Parathyroid adenoma (tissue), 2 donors: Measurements from ENCODE around the gene PABPN1.
"Not testable (repeated sequence)": the region's sequence is repeated elsewhere in the genome, so short reads cannot be mapped to it uniquely, and the experiment has no call there.

Experiments used
- H2AFZ ChIP-seq: fragments of 300-600 bp; sonication (generic); one replicate; pipeline ENCODE4 v1.7.0; 2017; ENCODE audit warnings: antibody characterized with exemption, mild to moderate bottlenecking
- H3K27ac ChIP-seq: fragments of 300-600 bp; sonication (generic); one replicate; pipeline ENCODE4 v1.7.0; 2017
- H3K27me3 ChIP-seq: fragments of 300-600 bp; sonication (generic); one replicate; pipeline ENCODE4 v1.7.0; 2017; ENCODE audit warnings: low read length; ENCODE audit not compliant: control insufficient read depth, insufficient read depth
- H3K36me3 ChIP-seq: fragments of 300-600 bp; sonication (generic); one replicate; pipeline ENCODE4 v1.7.0; 2017; ENCODE audit warnings: low read length; ENCODE audit not compliant: control insufficient read depth, insufficient read depth
- H3K4me1 ChIP-seq: fragments of 300-600 bp; sonication (generic); one replicate; pipeline ENCODE4 v1.7.0; 2017; ENCODE audit warnings: control low read depth
- H3K4me2 ChIP-seq: fragments of 300-600 bp; sonication (generic); one replicate; pipeline ENCODE4 v1.7.0; 2017; ENCODE audit warnings: low read length
- H3K4me3 ChIP-seq: fragments of 300-600 bp; sonication (generic); one replicate; pipeline ENCODE4 v1.7.0; 2017; ENCODE audit warnings: low read depth, low read length
- H3K79me2 ChIP-seq: fragments of 300-600 bp; sonication (generic); one replicate; pipeline ENCODE4 v1.7.0; 2017; ENCODE audit warnings: control low read depth
- H3K9ac ChIP-seq: fragments of 300-600 bp; sonication (generic); one replicate; pipeline ENCODE4 v1.7.0; 2017; ENCODE audit warnings: mild to moderate bottlenecking
- H3K9me3 ChIP-seq: fragments of 300-600 bp; sonication (generic); one replicate; pipeline ENCODE4 v1.7.0; 2017; ENCODE audit warnings: low read length; ENCODE audit not compliant: control insufficient read depth
- TF ChIP-seq, protein P1 (sequence below): fragments of 300-600 bp; sonication (generic); IDR thresholded peaks from one replicate; pipeline ENCODE4 v1.7.0; 2017; ENCODE audit warnings: antibody characterized with exemption, mild to moderate bottlenecking
- donor health status: primary hyperparathyroidism.

The PABPN1 gene

GRCh38 chr14:23320584-23321571, at the start of gene PABPN1:
Gene PABPN1 (plus strand): TSS chr14:23321457. CDS start chr14:23321470, 13 bp downstream.
- Histone ChIP-seq H3K9me3 (no peaks in the 10 kb centered on the region), H3K36me3 (no peaks in the 10 kb centered on the region), H3K4me1 (peaks cover 12% of the 10 kb centered on the region), H2AFZ (peak within 1 kb of the TSS; percentile 89), H3K27me3 (no peaks in the 10 kb centered on the region), H3K9ac (peak within 1 kb of the TSS; percentile 96), H3K79me2 (peaks cover 7% of the 10 kb centered on the region), H3K4me3 (peak within 1 kb of the TSS; percentile 87), H3K4me2 (peak within 1 kb of the TSS; percentile 93), H3K27ac (peak within 1 kb of the TSS; percentile 93)
- TF ChIP-seq, protein P1, sequence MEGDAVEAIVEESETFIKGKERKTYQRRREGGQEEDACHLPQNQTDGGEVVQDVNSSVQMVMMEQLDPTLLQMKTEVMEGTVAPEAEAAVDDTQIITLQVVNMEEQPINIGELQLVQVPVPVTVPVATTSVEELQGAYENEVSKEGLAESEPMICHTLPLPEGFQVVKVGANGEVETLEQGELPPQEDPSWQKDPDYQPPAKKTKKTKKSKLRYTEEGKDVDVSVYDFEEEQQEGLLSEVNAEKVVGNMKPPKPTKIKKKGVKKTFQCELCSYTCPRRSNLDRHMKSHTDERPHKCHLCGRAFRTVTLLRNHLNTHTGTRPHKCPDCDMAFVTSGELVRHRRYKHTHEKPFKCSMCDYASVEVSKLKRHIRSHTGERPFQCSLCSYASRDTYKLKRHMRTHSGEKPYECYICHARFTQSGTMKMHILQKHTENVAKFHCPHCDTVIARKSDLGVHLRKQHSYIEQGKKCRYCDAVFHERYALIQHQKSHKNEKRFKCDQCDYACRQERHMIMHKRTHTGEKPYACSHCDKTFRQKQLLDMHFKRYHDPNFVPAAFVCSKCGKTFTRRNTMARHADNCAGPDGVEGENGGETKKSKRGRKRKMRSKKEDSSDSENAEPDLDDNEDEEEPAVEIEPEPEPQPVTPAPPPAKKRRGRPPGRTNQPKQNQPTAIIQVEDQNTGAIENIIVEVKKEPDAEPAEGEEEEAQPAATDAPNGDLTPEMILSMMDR, result no peak

GRCh38 chr14:23275412-23275811, 45.8 kb upstream of the PABPN1 start:
- no peaks in the 10 kb centered on the region for H3K36me3 ChIP-seq
- no peaks in the 10 kb centered on the region for H3K4me1 ChIP-seq
- H2AFZ ChIP-seq, result no peak overlapping the region
- peaks cover 7% of the 10 kb centered on the region for H3K79me2 ChIP-seq
- H3K27ac ChIP-seq, result no peak overlapping the region
- TF ChIP-seq, protein P1, result no peak
- no peak overlapping the region for H3K9ac ChIP-seq
- H3K4me3 ChIP-seq, result no peak overlapping the region
- H3K4me2 ChIP-seq, result no peak overlapping the region
- no peaks in the 10 kb centered on the region for H3K9me3 ChIP-seq
- no peaks in the 10 kb centered on the region for H3K27me3 ChIP-seq

DNA sequence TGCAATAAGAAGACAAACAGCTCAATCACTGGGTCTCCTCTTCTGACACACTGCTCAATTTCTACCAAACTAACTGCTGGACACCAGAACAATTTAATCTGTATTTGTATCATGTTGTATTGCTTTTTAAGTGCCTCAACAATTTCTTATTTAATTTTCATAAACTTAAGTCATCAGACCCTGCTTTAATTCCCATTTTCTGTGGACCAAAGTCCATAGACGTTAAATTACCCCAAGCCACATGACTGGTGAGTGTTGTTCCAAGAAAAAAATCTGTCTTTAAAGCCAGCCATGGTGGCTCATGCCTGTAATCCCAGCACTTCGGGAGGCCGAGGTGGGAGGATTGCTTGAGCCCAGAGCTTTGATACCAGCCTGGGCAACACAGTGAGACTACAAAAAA, 44.1 kb upstream of the PABPN1 start:
- no peak overlapping the region for H3K27ac ChIP-seq

DNA sequence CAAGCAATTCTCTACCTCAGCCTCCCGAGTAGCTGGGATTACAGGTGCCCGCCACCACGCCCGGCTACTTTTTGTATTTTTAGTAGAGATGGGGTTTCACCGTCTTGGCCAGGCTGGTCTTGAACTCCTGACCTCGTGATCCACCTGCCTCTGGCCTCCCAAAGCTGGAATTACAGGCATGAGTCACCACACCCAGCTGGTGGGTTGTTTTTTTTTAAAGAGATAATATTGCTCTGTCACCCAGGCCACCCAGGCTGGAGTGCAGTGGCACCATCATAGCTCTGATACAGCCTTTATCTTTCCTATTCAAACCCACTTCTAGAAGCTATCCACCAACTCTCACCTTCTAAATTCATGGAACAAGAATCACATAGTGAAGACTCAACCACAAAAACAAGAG, 43.3 kb upstream of the PABPN1 start:
- not testable (repeated sequence) for H3K4me3 ChIP-seq, H3K27me3 ChIP-seq, H3K27ac ChIP-seq, H3K9ac ChIP-seq, H2AFZ ChIP-seq, H3K4me2 ChIP-seq, H3K36me3 ChIP-seq, H3K9me3 ChIP-seq, H3K4me1 ChIP-seq
- H3K79me2 ChIP-seq, result peaks cover 20% of the 10 kb centered on the region

More for the DNA sequence above, 44.1 kb upstream of the PABPN1 start:
- no peaks in the 10 kb centered on the region for H3K9me3 ChIP-seq
- peaks cover 20% of the 10 kb centered on the region for H3K79me2 ChIP-seq
- no peak overlapping the region for H2AFZ ChIP-seq
- TF ChIP-seq, protein P1, result no peak
- H3K9ac ChIP-seq, result no peak overlapping the region
- H3K4me2 ChIP-seq, result no peak overlapping the region
- H3K27me3 ChIP-seq, result no peaks in the 10 kb centered on the region
- no peak overlapping the region for H3K4me3 ChIP-seq
- no peaks in the 10 kb centered on the region for H3K4me1 ChIP-seq
- H3K36me3 ChIP-seq, result no peaks in the 10 kb centered on the region

GRCh38 chr14:23281247-23281646, 40.0 kb upstream of the PABPN1 start:
- H3K27me3 ChIP-seq, result no peaks in the 10 kb centered on the region

More at GRCh38 chr14:23281247-23281646, 40.0 kb upstream of the PABPN1 start:
- Histone ChIP-seq H3K9ac (no peak overlapping the region), H3K4me3 (no peak overlapping the region), H3K27ac (no peak overlapping the region), H3K4me2 (no peak overlapping the region), H3K4me1 (no peaks in the 10 kb centered on the region), H2AFZ (no peak overlapping the region), H3K79me2 (peaks cover 23% of the 10 kb centered on the region), H3K9me3 (no peaks in the 10 kb centered on the region), H3K36me3 (no peaks in the 10 kb centered on the region)
- TF ChIP-seq, protein P1, result no peak
